ENCODE data around the gene RNF157.

Gene RNF157

GRCh38 chr17:76154292-76154691 lies 86.0 kb downstream of the RNF157 start:
- DNase-seq = no peak

GRCh38 chr17:76153640-76154039 lies 86.7 kb downstream of the RNF157 start:
- DNase-seq = no peak

DNA sequence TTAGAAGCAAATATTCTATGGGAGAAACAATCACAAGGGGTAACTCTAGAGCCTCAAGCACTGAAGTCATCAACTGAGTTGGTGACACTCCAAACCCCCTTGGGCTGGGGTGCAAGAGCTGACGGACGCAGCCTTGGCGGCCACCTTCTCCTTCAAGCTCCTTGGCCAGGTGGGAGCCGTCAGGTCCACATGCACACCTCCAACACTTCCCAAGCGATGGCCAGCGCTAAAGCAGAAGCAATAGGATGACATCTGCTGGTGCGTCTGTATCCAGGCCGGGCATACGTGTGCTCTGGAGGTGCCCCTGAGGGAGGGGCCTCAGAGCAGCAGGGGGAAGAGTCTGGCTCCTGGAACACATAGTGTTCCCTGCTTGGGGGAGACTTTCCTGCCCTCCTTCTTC lies 87.1 kb downstream of the RNF157 start:
- DNase-seq = no peak

GRCh38 chr17:76152591-76152990 lies 87.7 kb downstream of the RNF157 start:
- no peak for DNase-seq

GRCh38 chr17:76151896-76152454 lies 88.3 kb downstream of the RNF157 start:
- DNase-seq = no peak

DNA sequence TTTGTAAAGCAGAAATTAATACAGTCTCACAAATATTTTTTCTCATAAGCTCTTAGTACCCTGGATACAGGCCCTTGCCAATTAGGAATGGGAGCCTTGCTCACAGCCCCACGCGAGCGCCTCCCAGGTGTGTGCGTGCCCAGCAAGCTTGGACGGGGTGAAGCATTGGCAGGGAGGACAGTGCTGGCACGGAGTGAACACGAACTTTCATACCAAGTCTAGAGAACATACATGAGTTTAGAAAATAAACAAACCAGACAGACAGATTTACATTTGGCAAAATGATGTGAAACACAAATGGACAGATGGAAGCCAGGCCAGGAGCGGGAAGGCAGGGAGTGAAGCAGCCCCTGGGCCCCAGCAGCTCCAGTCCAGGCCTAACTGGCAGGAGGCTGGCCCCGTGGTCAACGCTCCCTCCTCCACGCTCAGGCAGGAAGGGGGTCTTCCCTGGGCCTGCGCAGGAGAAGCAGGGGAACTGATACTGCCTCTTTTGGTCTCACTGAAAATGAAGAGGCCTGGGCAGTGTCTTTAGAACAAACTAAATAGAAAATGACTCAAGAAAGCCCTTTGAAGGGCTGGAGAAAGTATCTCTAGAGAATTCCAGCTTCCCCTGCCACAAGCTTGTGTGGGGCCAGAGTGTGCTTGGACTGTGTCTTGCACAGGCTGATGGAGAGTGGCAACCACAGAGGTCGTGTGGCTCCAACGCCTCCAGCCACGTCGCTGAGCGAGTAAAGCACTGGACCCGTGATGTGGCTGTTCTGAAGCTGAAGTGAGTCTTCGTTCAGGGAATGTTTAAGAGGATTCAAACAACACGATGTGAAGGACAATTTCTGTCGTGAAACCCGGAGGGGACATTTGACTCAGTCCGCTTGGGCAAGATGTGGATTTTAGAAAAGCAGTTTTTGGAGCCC lies 89.3 kb downstream of the RNF157 start:
- no peak for DNase-seq

- no peak for DNase-seq
Observed at GRCh38 chr17:76149214-76149613, 91.1 kb downstream of the RNF157 start.

- DNase-seq = no peak
Observed at GRCh38 chr17:76148015-76148326, 92.3 kb downstream of the RNF157 start.

GRCh38 chr17:76147211-76148014 lies 92.9 kb downstream of the RNF157 start:
- no peak for DNase-seq

- DNase-seq = no peak
Observed at GRCh38 chr17:76146053-76146851, 94.0 kb downstream of the RNF157 start.

DNA sequence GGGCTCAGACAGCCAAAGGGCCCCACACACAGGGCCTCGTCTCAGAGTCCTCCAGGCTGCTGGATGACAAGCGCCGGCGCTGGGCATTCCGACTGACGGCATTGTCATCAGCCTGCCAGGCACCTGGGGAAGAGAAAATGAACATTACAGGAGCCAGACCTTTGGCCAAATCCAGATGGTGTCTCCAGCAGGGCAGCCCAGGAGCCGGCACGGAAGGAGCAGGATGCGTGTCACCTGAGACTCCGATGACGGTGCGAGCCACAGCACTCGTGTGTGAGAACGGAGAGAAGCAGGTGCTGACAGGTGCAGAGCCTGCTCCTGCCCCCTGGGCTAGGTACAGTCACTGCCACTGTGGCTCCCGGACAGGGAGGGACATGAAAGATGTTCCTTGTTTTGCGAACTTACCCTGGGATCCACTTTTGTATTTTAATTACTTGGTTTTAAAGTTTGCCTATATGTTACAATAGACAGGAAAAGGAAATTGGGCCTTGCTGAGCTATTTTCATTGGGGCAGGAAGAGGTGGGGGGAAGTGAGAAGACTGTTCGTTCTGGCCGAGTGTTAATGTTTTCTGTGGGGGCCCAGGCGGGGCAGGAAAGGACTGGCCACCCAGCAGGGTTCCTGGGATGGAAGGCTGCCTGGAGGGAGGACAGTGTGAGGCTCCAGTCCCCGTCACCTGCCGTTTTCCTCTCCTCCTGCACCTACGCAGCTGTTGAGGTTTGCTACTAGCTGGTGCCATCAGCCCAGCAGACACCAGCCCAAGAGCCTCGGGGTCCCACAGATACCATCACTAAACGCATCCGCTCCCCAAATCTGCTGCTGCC lies 94.9 kb downstream of the RNF157 start:
- no peak for DNase-seq

- no peak for DNase-seq
Observed at GRCh38 chr17:76142585-76143041, 97.7 kb downstream of the RNF157 start.

DNA sequence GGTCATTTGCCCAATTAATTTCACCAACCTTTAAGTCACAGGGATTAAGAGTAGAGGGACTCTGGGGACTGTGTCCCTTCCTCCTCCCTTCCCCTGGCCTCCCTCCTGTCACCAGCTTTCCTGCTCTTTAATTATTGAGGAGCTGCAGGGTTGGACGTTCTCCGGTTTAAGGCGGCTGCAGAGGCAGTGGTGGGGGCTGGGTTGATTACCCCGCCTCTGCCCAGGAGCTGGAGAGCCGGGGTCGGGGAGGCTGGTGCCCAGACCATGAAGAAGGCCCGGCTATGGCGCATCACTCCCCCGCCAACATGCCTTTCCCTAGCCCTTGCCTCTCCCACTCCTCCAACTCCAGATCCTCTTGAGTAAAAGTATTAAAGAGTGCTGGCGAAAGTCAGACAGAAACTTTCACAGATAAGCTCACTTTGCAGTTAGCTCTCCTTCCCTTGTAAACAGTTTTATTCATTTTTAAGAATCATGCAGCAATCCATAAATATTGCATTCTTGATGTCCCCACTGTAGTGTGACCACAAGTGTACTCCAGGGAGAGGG lies 98.2 kb downstream of the RNF157 start:
- no peak for DNase-seq

DNA sequence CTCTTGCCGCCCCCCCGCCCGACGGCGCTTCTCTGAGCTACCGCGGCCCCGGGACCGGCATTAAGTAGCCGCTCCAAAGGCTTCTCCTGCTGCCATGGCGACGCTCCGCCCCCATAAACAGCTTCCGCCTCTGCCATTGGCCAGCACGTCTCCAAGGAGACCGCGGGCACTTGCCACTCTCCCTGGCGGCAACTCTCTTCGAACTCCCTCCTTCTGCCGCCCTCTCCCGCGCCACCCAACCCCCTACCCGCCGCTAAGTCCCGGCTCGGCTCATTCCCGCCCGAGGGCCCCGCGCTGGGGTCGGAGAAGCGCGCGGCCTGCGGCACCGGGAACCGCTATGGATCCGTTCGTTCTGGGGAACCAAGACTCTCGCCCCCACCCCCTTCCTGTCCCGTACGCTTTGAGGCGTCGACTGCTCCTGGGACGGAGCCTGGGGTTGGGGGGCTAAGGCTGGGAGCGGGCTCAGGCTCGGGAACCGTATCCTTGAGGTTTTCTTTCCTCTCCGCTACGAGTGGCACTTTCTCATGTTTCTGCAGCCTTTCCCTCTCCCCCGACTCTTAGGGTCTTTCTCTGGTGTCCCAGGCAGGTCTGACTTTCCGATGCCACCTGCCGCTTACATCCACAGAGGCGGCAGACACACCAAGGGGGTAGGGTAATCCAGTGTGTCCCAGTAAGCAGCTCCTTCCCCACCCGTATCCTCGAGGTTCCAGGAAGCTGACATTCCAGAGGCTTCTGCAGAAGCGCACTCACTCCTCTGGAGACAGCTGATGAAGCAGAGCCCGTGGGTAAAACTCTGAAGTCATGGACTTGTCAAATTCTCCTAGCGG lies 98.9 kb downstream of the RNF157 start, which contains the start of gene FOXJ1:
FOXJ1 (minus strand) TSS at position 34 of the 827 bp plus-strand sequence. CDS start 850 bp downstream, outside the sequence.
- DNase-seq = no peak

GRCh38 chr17:76140661-76141211 lies 99.6 kb downstream of the RNF157 start:
- DNase-seq = no peak

DNA sequence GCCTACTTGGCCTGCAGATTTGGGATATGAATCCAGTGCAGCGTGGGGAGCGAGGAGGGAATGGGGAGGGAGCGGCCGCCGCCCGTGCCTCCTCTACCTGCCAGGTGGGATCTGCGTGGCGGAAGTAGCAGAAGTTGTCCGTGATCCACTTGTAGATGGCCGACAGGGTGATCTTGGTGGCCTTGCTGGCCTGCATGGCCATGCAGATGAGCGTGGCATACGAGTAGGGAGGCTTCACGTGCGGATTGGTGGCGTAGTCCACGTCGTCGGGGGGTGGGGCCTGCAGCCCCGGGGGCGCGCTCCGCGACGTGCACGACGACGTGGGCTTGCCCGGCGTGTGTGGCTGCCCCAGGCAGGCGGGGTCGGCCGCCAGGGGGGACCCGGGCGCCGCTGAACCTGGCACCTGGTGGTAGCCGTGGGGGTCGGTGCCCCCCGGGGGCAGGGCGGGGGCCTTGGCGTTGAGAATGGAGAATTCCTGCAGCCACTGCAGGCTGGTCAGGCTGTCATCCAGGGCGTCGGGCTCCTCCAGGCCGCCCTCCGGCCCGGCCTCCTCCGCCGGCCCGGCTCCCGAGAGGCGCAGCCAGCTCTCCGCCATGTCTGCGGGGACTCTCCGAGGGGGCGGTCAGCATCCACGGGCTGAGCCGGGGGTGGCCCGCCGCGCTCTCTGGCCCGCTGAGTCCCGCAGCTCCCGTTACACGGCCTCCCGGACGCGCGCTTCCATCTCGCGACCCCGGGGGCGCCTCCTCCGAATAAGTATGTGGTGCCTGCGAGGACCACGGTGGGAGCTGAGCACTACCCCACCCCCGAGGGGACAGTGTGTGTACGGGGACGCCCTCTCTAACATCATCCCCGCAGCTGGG lies 100.3 kb downstream of the RNF157 start:
- no peak for DNase-seq

- no peak for DNase-seq
Observed at GRCh38 chr17:76138896-76139752, 101.2 kb downstream of the RNF157 start.

DNA sequence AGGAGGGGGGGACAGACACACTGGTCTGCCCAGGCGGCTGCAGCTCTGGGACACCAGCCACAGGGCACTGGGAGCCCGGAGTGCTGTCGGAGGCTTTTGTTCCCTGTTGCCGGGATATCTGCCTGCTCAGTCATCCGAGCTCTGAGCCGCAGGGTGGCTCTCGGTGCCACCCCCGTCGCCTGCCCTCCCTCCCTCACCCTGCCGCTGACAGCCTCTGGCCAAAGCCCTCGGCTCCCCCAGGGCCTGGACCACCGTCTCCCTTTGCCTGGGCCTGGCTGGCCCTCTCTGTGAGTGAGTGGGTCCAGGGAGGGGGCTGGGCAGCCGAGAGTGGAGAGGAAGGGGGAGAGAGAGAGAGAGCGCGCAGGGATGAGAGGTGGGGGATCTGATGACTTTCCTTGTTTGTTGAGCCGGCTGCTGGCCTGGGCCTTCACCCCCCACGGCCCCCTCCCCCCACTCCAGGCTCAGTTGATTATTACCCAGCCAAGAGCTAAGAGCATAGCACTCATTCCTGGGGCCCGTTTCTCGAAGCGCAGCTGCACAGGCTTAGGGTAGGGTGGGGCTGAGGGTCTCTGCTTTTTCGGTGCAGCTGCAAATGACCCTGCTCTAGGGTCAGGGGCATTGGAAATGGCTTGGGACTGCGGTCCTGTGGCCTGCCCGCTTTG lies 101.9 kb downstream of the RNF157 start:
- no peak for DNase-seq

All from cortex of kidney (tissue), 1 donor.